ENCODE results near the gene CNN2. TPM values are rescaled to one million over a fixed set of nuclear protein-coding genes. Genes with fewer than 3 reads are reported as not detected.

Gene CNN2
- total and polyA plus RNA-seq, 2 of the 13 experiments (the other 11 are each of a cell fraction or from before 2014, with no cell fraction given), result 63.6 to 70.0 TPM

DNA sequence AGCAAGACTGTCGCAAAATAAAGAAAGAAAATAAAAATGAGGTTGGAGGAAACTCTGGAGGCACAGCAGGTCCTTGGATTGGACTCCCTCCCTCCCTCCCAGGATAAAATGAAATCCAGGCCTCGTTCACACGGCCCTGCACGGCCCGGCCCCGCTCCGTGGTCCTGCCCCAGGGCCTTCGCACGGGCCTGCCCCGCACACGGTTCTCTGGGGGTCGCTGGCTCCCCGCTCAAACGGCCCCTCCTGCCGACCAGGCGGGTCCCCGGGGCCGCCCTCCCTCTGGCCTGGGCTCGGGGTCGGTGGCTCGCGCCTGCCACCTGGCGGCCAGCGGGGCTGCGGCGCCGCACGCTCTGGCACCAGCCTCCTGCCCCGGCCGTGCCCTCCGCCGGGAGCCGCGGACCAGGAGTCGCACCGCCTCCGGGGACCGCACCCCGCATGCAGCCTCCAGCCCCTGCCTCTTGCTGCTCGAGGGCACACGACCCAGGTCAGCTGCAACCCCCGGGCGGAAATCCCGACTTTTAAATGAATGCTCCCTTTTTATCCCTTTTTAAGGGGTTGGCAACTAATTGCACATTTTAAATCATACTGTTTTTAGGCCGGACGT, 43.7 kb upstream of the CNN2 start (continued):
- TF ChIP-seq, protein P1, sequence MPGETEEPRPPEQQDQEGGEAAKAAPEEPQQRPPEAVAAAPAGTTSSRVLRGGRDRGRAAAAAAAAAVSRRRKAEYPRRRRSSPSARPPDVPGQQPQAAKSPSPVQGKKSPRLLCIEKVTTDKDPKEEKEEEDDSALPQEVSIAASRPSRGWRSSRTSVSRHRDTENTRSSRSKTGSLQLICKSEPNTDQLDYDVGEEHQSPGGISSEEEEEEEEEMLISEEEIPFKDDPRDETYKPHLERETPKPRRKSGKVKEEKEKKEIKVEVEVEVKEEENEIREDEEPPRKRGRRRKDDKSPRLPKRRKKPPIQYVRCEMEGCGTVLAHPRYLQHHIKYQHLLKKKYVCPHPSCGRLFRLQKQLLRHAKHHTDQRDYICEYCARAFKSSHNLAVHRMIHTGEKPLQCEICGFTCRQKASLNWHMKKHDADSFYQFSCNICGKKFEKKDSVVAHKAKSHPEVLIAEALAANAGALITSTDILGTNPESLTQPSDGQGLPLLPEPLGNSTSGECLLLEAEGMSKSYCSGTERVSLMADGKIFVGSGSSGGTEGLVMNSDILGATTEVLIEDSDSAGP (CRISPR knock-in tag; IDR thresholded peaks at IDR 0.05; ENCODE audit: borderline replicate concordance), result peak; percentile 79
- TF ChIP-seq, protein P2, sequence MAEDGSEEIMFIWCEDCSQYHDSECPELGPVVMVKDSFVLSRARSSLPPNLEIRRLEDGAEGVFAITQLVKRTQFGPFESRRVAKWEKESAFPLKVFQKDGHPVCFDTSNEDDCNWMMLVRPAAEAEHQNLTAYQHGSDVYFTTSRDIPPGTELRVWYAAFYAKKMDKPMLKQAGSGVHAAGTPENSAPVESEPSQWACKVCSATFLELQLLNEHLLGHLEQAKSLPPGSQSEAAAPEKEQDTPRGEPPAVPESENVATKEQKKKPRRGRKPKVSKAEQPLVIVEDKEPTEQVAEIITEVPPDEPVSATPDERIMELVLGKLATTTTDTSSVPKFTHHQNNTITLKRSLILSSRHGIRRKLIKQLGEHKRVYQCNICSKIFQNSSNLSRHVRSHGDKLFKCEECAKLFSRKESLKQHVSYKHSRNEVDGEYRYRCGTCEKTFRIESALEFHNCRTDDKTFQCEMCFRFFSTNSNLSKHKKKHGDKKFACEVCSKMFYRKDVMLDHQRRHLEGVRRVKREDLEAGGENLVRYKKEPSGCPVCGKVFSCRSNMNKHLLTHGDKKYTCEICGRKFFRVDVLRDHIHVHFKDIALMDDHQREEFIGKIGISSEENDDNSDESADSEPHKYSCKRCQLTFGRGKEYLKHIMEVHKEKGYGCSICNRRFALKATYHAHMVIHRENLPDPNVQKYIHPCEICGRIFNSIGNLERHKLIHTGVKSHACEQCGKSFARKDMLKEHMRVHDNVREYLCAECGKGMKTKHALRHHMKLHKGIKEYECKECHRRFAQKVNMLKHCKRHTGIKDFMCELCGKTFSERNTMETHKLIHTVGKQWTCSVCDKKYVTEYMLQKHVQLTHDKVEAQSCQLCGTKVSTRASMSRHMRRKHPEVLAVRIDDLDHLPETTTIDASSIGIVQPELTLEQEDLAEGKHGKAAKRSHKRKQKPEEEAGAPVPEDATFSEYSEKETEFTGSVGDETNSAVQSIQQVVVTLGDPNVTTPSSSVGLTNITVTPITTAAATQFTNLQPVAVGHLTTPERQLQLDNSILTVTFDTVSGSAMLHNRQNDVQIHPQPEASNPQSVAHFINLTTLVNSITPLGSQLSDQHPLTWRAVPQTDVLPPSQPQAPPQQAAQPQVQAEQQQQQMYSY (CRISPR knock-in tag; IDR thresholded peaks at IDR 0.05), result peak; percentile 88
- TF ChIP-seq, protein P3, sequence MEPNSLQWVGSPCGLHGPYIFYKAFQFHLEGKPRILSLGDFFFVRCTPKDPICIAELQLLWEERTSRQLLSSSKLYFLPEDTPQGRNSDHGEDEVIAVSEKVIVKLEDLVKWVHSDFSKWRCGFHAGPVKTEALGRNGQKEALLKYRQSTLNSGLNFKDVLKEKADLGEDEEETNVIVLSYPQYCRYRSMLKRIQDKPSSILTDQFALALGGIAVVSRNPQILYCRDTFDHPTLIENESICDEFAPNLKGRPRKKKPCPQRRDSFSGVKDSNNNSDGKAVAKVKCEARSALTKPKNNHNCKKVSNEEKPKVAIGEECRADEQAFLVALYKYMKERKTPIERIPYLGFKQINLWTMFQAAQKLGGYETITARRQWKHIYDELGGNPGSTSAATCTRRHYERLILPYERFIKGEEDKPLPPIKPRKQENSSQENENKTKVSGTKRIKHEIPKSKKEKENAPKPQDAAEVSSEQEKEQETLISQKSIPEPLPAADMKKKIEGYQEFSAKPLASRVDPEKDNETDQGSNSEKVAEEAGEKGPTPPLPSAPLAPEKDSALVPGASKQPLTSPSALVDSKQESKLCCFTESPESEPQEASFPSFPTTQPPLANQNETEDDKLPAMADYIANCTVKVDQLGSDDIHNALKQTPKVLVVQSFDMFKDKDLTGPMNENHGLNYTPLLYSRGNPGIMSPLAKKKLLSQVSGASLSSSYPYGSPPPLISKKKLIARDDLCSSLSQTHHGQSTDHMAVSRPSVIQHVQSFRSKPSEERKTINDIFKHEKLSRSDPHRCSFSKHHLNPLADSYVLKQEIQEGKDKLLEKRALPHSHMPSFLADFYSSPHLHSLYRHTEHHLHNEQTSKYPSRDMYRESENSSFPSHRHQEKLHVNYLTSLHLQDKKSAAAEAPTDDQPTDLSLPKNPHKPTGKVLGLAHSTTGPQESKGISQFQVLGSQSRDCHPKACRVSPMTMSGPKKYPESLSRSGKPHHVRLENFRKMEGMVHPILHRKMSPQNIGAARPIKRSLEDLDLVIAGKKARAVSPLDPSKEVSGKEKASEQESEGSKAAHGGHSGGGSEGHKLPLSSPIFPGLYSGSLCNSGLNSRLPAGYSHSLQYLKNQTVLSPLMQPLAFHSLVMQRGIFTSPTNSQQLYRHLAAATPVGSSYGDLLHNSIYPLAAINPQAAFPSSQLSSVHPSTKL (CRISPR knock-in tag; IDR thresholded peaks at IDR 0.05), result no peak
- TF ChIP-seq, protein P4, sequence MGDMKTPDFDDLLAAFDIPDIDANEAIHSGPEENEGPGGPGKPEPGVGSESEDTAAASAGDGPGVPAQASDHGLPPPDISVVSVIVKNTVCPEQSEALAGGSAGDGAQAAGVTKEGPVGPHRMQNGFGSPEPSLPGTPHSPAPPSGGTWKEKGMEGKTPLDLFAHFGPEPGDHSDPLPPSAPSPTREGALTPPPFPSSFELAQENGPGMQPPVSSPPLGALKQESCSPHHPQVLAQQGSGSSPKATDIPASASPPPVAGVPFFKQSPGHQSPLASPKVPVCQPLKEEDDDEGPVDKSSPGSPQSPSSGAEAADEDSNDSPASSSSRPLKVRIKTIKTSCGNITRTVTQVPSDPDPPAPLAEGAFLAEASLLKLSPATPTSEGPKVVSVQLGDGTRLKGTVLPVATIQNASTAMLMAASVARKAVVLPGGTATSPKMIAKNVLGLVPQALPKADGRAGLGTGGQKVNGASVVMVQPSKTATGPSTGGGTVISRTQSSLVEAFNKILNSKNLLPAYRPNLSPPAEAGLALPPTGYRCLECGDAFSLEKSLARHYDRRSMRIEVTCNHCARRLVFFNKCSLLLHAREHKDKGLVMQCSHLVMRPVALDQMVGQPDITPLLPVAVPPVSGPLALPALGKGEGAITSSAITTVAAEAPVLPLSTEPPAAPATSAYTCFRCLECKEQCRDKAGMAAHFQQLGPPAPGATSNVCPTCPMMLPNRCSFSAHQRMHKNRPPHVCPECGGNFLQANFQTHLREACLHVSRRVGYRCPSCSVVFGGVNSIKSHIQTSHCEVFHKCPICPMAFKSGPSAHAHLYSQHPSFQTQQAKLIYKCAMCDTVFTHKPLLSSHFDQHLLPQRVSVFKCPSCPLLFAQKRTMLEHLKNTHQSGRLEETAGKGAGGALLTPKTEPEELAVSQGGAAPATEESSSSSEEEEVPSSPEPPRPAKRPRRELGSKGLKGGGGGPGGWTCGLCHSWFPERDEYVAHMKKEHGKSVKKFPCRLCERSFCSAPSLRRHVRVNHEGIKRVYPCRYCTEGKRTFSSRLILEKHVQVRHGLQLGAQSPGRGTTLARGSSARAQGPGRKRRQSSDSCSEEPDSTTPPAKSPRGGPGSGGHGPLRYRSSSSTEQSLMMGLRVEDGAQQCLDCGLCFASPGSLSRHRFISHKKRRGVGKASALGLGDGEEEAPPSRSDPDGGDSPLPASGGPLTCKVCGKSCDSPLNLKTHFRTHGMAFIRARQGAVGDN (CRISPR knock-in tag; IDR thresholded peaks at IDR 0.05), result peak; percentile 91
- TF ChIP-seq SAP130 (CRISPR knock-in tag; IDR thresholded peaks at IDR 0.05; ENCODE audit: low read depth) (peak; percentile 53), ZBTB7B (CRISPR knock-in tag; IDR thresholded peaks at IDR 0.05) (peak; percentile 97), ZNF768 (CRISPR knock-in tag; IDR thresholded peaks at IDR 0.05) (peak; percentile 41), KLF16 (CRISPR knock-in tag; IDR thresholded peaks at IDR 0.05) (no peak), POLR2A (IDR thresholded peaks at IDR 0.05; ENCODE audit: insufficient read depth in 1 of 2, low read depth in 2 of 2, low read length in 2 of 2) (no peak)
- TF ChIP-seq, protein P5, sequence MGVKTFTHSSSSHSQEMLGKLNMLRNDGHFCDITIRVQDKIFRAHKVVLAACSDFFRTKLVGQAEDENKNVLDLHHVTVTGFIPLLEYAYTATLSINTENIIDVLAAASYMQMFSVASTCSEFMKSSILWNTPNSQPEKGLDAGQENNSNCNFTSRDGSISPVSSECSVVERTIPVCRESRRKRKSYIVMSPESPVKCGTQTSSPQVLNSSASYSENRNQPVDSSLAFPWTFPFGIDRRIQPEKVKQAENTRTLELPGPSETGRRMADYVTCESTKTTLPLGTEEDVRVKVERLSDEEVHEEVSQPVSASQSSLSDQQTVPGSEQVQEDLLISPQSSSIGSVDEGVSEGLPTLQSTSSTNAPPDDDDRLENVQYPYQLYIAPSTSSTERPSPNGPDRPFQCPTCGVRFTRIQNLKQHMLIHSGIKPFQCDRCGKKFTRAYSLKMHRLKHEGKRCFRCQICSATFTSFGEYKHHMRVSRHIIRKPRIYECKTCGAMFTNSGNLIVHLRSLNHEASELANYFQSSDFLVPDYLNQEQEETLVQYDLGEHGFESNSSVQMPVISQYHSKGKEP (CRISPR knock-in tag; IDR thresholded peaks at IDR 0.05), result no peak

Measured in HepG2 (cell line).